Measurements from ENCODE around the gene MYH11.
"Not testable (repeated sequence)": the region's sequence is repeated elsewhere in the genome, so short reads cannot be mapped to it uniquely, and the experiment has no call there.

MYH11 gene

GRCh38 chr16:15874745-15875314 lies 18.0 kb upstream of the MYH11 start:
- peak; percentile 52 for DNase-seq

- no peak for DNase-seq
Observed at GRCh38 chr16:15873737-15874136, 16.9 kb upstream of the MYH11 start.

GRCh38 chr16:15873301-15873700 lies 16.5 kb upstream of the MYH11 start:
- DNase-seq: no peak

- DNase-seq: no peak
Observed at GRCh38 chr16:15870011-15870410, 13.2 kb upstream of the MYH11 start.

GRCh38 chr16:15866451-15866850 lies 9.6 kb upstream of the MYH11 start:
- DNase-seq: no peak

- DNase-seq: no peak
Observed at GRCh38 chr16:15865742-15866141, 8.9 kb upstream of the MYH11 start.

- DNase-seq: no peak
Observed at GRCh38 chr16:15864939-15865338, 8.1 kb upstream of the MYH11 start.

- DNase-seq: no peak
Observed at GRCh38 chr16:15861996-15862395, 5.2 kb upstream of the MYH11 start.

- no peak for DNase-seq
Observed at GRCh38 chr16:15858921-15859668, 2.3 kb upstream of the MYH11 start.

- no peak for DNase-seq
Observed at GRCh38 chr16:15857724-15858560, 1.1 kb upstream of the MYH11 start.

- no peak for DNase-seq
Observed at GRCh38 chr16:15856182-15856581, 646 bp downstream of the MYH11 start.

- no peak for DNase-seq
Observed at GRCh38 chr16:15855704-15856003, 1.2 kb downstream of the MYH11 start.

- no peak for DNase-seq
Observed at GRCh38 chr16:15854906-15855703, 1.7 kb downstream of the MYH11 start.

- DNase-seq: no peak
Observed at GRCh38 chr16:15854061-15854460, 2.8 kb downstream of the MYH11 start.

- no peak for DNase-seq
Observed at GRCh38 chr16:15853021-15853420, 3.8 kb downstream of the MYH11 start.

GRCh38 chr16:15850555-15850954 lies 6.3 kb downstream of the MYH11 start:
- DNase-seq: not testable (repeated sequence)

- no peak for DNase-seq
Observed at GRCh38 chr16:15849209-15849981, 7.4 kb downstream of the MYH11 start.

- DNase-seq: no peak
Observed at GRCh38 chr16:15847611-15848175, 9.1 kb downstream of the MYH11 start.

- DNase-seq: no peak
Observed at GRCh38 chr16:15846510-15846909, 10.3 kb downstream of the MYH11 start.

- DNase-seq: no peak
Observed at GRCh38 chr16:15843635-15844279, 13.1 kb downstream of the MYH11 start.

- not testable (repeated sequence) for DNase-seq
Observed at GRCh38 chr16:15839204-15839603, 17.6 kb downstream of the MYH11 start.

GRCh38 chr16:15837761-15838160 lies 19.1 kb downstream of the MYH11 start:
- DNase-seq: no peak
